GM18507 (cell line): ENCODE data around the gene TMCC3.
A peak's percentile ranks its signal among the peaks of the same experiment; 100 is the strongest.

ENCODE experiments used
- DNase-seq: peaks from one replicate; pipeline ENCODE4 v3.0.0; 2011; ENCODE audit warnings: low read depth; ENCODE audit not compliant: insufficient read length; ENCODE audit errors: extremely low spot score
- FAIRE-seq: peaks from 2 replicates; lab custom pipeline; 2011; peaks lifted over from hg19 to GRCh38; lab: Jason Lieb, UNC

Gene TMCC3

DNA sequence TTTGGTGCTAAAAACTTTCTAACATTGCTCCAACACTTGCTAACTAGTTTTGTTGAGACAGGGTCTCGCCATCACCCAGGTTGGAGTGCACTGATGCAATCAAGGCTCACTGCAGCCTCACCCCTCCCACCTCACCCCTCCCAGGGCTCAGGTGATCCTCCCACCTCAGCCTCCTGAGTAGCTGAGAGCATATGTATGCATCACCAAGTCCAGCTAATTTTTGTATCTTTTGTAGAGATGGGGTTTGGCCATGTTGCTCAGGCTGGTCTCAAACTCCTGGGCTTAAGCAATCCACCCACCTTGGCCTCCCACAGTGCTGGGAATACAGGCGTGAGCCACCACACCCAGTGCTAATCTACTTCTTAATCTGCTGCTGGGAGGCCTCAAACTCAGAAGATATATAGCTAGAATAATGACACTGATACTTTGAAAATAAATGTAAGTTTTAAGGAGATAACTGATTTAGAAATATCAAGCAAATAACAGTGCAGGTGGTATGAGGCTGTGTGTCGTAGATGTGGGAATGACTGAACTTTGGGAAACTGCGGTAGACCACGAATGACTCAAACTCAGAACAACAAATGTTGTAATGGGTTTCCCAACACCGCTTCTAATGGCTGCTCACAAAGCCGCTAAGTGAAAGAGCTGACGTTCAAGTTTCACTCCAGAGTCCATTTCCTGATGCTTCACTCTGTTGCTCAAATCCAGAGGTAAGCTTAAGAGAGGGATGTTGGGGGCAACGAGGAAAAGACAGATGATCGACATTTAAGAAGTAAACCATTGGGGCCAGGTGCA, 10.0 kb downstream of the TMCC3 start:
- FAIRE-seq: peak; percentile 92

DNA sequence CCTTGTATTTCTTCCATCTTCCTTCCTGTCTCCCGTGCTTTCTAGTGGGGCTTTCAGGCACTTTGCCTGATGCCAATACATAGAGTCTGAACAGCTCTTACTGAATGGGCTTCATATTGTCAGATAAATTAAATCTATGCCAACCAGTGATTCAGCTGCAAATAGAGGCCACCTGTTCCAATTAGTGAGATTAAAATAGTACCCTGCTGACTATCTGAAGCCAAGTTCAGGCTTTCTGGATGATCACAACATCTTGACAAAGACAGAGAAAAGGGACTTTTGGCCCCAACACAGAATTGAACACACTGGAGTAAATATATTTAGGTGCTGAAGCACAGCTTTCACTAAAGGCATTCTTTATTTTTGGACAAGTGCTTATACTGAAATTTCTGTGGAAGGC, 11.8 kb downstream of the TMCC3 start:
- FAIRE-seq: no peak
- DNase-seq: no peak

More for the DNA sequence above, 10.0 kb downstream of the TMCC3 start:
- peak; percentile 60 for DNase-seq

DNA sequence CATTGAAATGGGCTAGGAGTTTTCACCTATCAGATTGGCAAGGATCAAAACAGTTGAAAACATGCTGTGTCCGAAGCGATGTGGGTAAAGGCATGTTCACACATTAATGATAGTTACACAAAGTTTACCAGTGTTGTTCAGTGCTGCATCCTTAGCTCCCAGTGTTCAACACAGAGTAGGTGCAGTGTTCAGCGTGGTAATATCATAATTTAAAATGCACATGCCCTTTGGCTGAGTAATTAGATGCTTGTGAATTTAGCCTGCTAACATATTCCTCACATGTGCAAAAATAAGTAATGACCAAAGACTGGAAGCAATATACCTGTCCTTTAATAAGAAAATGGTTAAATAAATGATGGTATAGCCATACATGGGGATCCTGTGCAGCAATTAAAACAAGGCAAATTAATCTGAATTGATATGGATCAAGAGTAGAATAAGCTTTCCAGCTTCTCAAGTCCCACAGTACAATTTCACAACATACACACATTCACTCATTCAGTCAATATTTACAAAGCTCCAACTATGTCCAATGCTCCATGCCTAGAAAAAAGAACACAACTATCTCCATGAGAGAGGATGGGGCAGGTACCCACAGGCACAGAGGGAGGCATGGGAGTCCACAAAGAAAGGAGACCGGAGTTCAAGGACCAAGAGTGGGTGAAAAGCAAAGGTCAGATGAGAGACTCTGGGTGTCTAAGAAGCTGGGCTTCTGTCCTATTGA, 12.8 kb downstream of the TMCC3 start:
- DNase-seq (no peak), FAIRE-seq (no peak)

DNA sequence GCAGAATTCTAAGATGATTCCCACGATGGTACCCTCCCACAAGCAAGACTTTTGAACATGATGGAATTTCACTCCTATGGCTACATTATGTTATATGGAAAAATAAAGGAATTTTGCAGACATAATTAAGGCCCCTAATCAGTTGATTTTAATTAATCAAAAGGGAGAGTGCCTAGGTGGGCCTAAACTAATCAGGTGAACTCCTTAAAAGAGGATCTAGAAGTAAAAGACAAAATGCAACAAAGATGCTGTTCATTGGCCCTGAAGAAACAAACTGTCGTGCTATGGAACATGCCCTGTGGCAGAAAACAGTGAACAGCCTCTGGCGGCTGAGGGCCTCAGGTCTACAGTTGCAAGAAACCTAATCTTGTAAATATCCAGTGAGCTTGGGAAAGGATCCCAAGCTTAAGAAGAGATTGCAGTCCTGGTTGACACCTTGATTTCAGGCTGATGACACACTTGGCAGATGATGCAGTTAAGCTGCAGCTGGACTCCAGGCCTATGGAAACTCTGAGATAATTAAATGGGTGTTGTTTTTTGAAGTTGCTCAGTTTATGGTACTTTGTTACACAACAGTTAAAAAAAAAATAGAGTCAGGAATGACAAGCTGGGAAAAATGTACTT, 13.8 kb downstream of the TMCC3 start:
- FAIRE-seq (peak; percentile 21), DNase-seq (no peak)

DNA sequence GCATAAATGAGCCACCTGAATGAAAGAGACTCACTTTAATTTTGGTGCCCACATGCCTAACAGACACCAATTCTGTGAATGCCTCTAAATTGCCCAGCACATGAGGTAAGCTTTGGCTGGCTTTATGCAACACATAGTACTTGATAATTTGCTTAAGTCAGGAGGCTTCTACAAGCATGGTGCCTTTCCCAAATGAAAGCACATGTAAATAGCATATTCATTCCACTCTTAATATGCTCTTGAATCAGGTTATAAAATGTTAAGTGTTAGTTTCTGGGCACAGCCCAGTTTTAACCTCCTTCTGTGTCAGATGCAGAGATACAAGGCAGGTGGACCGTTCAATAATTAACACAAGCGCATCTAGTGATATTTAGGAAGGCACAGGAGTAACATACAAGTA, 15.6 kb downstream of the TMCC3 start:
- DNase-seq (no peak), FAIRE-seq (no peak)

DNA sequence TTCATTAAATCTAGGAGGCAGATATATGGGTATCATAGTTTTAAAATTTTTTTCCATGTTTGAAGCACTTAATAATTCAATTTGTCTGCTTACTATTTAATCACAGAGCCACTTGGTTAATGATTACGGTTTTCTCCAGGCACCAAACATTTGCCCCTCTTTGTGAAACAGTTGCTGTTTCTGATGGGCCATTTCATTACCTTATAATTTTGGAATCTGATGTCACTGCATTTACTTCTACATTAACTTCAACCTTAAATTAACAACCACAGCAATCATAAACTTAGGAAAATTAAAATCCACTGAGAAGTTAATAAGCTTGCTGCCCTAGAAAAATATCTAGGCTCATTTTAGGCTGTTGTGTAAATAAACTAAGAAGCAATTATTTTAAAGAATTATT, 17.0 kb downstream of the TMCC3 start:
- no peak for DNase-seq
- FAIRE-seq: no peak

DNA sequence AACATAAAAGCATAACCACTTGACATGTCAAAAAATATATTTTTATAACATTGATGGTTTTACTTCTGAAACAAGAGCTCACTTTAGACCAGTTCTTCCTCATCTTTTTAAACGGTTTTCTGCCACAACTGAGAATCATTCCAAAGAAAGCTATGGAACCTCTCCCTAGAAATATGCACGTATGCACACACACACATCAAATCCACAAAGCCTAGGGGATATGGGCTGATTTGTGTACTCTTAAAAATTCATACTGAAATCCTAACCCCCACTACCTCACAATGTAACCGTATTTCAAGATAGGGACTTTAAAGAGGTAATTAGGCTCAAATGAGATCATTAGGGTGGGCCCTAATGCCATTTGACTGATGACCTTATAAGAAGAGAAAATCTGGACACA, 19.3 kb downstream of the TMCC3 start:
- DNase-seq: no peak
- no peak for FAIRE-seq

DNA sequence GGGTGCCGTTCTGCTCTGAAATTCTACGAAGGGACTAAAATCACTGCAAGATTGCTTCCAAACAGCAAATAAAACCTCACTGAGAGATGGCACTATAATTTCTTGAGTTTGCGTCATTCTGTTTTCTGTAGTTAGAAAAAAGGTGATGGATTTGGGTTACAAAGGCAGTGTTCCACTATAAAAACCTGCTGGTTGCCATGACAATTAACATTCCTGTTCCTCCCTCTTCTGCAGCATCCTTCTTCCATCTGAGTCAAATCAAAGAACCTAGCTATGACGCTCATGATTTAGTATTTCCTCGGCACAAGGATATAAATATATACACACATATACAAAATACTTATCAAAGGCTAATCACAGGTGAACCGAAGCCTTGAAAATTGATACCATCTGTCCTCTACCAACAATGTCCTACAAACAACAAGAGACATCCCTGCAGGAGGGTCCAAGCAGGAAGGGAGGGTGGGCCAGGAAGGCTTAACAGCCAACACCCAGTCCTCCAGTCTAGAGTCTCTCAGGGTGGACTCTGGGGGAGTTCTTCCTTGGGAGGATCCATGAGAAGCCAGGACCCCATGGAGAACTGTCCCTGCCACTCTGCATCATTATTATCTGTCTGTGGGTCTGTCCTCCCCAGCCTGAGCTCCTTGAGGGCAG, 21.4 kb downstream of the TMCC3 start:
- FAIRE-seq: no peak
- no peak for DNase-seq

DNA sequence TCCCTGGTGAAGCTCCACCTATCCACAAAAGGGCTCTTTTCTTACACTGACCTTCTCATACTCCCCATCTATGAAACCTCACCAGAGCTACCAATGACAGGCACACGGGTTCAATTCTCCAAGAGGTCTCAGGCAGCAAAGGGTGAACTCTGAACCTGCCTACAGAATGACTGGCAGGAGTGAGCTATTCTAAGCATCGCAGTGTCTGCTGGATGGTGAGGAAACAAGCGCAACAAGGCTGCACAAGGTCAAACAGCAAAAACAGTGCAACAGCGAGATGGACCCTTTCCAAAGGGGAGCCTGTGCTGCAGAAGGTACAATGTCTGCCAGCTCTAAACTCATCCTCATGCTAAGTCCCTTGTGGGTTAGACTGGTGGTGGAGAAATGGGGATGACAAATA, 22.0 kb downstream of the TMCC3 start:
- FAIRE-seq (no peak), DNase-seq (no peak)

DNA sequence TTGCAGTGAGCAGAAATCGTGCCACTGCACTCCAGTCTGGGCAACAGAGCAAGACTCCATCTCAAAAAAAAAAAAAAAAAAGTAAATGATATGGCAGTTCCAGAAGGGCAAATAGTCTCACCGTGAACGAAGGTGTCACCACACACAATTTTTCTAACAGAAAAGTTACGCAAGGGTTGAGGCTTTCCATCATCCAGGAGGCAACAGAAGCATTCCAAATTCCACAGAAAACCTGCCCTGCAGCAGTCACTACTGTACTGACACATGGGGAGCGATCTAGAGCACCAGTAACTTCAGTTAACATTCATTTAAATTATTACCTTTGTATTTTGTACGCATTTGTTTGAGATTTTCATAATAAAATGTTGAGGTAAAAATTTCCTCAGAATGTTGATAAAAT, 24.8 kb downstream of the TMCC3 start:
- DNase-seq: no peak
- no peak for FAIRE-seq

DNA sequence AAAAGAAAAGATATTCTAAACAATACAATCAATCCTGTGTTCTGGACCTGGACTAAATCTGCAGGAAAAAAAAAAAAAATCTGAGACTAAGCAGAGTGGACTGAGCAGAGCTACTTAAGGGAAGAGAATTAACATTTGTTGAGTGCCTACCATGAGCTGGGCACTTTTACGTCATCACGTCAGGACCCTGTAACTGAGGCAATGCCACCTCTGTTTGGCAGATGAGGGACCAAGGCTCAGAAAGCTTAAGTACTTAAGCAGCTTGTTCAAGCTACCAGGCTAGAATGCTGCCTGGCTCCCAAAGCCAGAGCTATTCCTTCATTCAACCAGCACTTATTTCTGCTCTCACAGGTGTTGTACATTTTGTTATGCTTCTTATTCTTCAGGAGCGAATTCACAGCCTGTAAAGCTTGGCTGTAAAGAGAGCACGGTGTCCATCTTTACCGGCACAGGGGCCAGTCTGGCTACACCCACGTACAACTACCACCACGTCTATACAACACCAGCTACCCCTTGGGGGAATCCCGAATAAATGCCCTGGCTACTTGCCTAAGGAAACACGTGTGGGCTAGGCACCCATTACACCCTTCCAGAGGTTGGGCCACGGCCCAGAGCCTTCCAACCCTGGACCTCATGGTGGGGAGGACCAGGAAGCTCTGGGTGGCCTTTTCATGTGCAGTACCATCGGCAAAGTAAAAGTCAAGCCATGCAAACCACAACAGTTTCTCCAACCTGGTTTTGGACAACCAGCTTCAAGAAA, 27.0 kb downstream of the TMCC3 start:
- FAIRE-seq: no peak

DNA sequence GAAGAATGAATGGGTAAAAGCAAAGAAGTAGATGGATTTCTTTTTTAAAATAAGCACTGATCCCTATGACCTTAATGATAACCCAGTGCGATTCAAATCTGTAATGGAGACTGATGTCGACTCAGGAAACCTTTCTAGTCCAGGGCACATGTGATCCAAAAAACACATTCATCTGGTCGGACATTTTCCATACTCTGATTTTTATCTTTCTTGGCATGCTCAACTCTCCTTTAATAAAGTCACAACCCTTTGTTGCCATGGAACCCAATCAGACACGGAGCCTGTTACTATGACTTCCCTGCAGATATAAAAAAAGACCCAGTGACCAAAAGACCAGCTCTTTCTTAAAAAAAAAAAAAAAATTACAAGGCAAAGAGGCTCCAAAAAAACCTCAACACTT, 27.9 kb downstream of the TMCC3 start:
- DNase-seq (no peak), FAIRE-seq (no peak)

More for the DNA sequence above, 27.0 kb downstream of the TMCC3 start:
- no peak for DNase-seq

DNA sequence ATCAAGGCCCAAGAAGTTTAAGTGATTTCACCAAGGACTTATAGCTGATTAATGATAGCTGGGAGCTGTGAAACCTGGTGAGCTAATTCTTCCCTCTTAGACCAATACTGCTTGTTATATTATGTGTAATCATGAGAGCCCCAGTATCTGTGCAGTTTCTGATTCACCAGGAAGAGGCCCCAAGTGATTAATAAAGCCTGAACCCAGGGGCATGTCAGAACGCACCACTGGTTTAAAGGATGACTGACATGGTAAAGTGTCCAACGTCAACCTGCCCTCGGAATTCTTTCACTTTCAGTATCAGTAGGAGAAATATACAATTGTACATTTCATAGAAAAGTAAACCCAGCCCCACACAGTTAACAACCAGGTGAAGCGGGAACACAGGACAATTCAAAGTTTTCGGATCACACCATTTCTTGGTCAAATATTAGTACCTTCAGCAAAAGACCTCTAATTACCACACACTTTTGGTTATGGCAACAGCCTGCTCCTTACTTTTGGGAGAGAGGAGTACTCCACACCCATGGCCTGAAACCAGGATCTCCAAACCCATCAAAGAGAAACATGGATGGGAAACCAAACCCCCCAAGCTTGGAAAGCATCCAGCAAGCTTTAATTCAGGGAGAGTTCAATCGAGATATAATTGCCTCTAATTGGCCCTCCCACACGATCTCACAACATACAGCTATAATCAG, 28.5 kb downstream of the TMCC3 start:
- FAIRE-seq (peak; percentile 97), DNase-seq (peak; percentile 56)

DNA sequence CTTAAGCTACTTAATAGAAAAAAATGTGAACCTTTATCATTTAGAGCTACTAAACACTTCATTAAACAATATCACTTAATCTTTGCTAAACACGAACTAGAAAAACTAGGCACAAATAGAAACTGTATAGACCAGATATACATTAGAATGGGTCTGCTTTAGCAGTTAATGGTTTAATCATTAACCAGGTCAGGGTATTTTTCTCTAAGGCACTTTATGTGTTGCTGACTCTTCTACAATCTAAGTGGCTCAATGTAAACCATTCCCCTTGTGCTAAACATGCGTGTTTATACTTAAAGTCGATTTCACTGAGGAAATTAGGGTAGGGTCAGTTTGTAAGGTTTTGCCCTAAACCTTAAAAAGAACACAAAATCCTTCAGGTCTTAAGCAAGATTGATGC, 29.7 kb downstream of the TMCC3 start:
- no peak for DNase-seq
- peak; percentile 15 for FAIRE-seq

DNA sequence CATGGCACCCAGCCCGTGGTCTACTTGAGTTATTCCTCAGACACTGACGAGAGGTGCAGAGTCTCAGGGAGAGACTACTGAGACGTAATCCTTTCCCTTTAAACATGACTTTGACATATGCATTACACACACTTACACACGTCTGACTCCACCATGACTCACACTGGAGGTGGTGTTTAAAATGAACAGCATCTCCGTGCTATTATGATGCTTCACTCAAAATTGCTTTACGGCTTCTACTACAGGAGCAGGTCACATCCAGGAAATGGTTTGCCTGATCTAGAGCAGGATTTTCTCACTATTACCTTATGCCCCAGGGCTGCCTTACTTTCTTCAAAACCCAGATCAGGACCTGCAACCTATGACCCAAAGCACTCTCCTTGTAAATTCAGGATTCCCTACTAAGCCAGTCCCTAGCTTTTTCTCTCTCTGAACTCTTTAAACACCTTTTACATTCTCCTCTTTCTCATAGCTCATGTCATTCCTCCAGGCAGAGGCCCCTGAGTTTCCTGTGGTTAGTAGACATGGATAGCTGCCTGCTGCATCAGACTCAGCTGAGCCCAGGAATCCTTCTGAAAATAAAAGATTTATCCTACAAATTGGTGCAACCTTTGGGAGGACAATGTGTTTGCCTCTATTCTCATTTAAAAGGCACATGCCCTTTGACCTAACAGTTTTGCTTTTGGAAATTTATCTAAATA, 31.2 kb downstream of the TMCC3 start:
- DNase-seq (no peak), FAIRE-seq (no peak)

DNA sequence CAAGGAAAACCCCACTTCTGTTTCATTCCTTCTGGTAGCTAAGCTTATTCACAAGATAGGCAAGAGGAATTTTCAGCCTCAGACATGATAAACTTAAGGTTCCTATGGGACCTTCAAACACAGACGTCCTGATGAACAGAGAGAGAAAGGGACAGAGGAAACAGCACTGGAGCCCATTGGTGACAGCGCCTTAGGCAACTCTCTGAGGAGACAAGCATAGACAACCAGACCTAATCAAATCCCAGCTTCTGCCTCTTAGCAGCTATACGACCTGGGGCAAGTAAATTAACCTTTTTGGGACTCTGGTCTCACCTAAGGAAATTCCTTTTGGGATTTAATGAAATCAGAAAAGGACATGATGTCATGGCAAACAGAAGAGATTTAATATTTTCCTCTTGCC, 33.3 kb downstream of the TMCC3 start:
- no peak for DNase-seq
- FAIRE-seq: no peak

DNA sequence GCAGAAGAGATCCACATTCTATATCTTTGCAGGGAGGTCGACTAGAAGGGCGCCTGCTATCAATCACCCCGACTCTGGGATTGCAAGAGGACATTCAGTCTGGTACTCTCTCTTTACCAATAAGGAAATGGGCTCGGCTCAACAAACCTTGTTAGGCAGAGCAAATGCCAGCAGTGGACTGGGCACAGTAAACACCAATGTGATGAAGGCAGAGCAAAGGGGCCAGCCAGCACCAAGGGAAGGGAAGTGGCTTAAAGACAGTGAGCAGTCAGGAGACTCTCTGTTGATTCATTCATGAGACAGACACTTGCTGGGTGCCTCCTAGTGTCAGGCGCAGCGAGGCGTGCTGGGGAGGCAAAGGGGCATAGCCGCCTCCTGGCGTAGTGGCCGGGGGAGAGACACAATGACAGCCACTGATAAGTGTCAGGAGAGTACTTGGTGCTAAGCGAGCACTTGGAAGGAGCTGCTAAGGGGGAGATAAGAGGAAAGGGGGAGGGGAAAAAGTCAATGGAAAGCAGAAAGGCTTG, 34.1 kb downstream of the TMCC3 start:
- FAIRE-seq (no peak), DNase-seq (no peak)
